22Rv1 (cell line): ENCODE data around the gene ANXA4.
"Not testable (repeated sequence)": the region's sequence is repeated elsewhere in the genome, so short reads cannot be mapped to it uniquely, and the experiment has no call there.

ENCODE experiments used
- H3K27ac ChIP-seq: fragments of 450-650 bp; 2 replicates; pipeline ENCODE4 v1.5.1; 2017
- CTCF ChIP-seq: fragments of 450-650 bp; IDR thresholded peaks from 2 replicates; pipeline ENCODE4 v1.5.1; 2017; ENCODE audit warnings: mild to moderate bottlenecking
- ZFX ChIP-seq: fragments of 450-650 bp; IDR thresholded peaks from 2 replicates; pipeline ENCODE4 v1.6.1; 2017; ENCODE audit warnings: antibody characterized with exemption, borderline replicate concordance

ANXA4 gene

GRCh38 chr2:69796174-69796573 lies 54.2 kb downstream of the ANXA4 start:
- no peak overlapping the region for H3K27ac ChIP-seq
- no peak for TF ChIP-seq ZFX
- no peak for TF ChIP-seq CTCF

GRCh38 chr2:69797235-69797634 lies 55.3 kb downstream of the ANXA4 start:
- no peak overlapping the region for H3K27ac ChIP-seq
- no peak for TF ChIP-seq ZFX

- no peak overlapping the region for H3K27ac ChIP-seq
- TF ChIP-seq ZFX (no peak), CTCF (no peak)
Observed at GRCh38 chr2:69797836-69798289, 55.9 kb downstream of the ANXA4 start.

- no peak overlapping the region for H3K27ac ChIP-seq
- no peak for TF ChIP-seq CTCF
- no peak for TF ChIP-seq ZFX
Observed at GRCh38 chr2:69798290-69798908, 56.5 kb downstream of the ANXA4 start.

- TF ChIP-seq CTCF (no peak), ZFX (no peak)
- H3K27ac ChIP-seq = no peak overlapping the region
Observed at GRCh38 chr2:69798909-69799526, 57.1 kb downstream of the ANXA4 start.

- H3K27ac ChIP-seq = no peak overlapping the region
- TF ChIP-seq ZFX (no peak), CTCF (no peak)
Observed at GRCh38 chr2:69801745-69802290, 59.9 kb downstream of the ANXA4 start.

GRCh38 chr2:69802781-69803367 lies 60.9 kb downstream of the ANXA4 start:
- H3K27ac ChIP-seq = not testable (repeated sequence)

- TF ChIP-seq ZFX = no peak
- TF ChIP-seq CTCF = no peak
- no peak overlapping the region for H3K27ac ChIP-seq
Observed at GRCh38 chr2:69804416-69804815, 62.5 kb downstream of the ANXA4 start.
